Fibroblast of lung (primary cell): ENCODE measurements around the gene IL36A. TPM values are rescaled to one million over a fixed set of nuclear protein-coding genes. Genes with fewer than 3 reads are reported as not detected.

ENCODE experiments used
- DNase-seq, 2 donors: peaks; one replicate each; pipeline versions ENCODE4 v3.0.0 to v3.0.0-alpha.2; 2010; ENCODE audit warnings: low read depth in 2 of 2
- H2AFZ ChIP-seq: 2 replicates; pipeline ENCODE4 v1.5.1; 2012; ENCODE audit warnings: low read length, control low read depth, inconsistent platforms
- H3K27ac ChIP-seq: 2 replicates; pipeline ENCODE4 v1.5.1; 2011; ENCODE audit warnings: low read length, control low read depth; ENCODE audit not compliant: insufficient read depth
- H3K27me3 ChIP-seq: 2 replicates; pipeline ENCODE4 v1.5.1; 2011; ENCODE audit warnings: mild to moderate bottlenecking, low read length; ENCODE audit not compliant: control insufficient read depth, insufficient read depth
- H3K36me3 ChIP-seq: 2 replicates; pipeline ENCODE4 v1.5.1; 2011; ENCODE audit warnings: low read length; ENCODE audit not compliant: control insufficient read depth, insufficient read depth
- H3K4me1 ChIP-seq: 2 replicates; pipeline ENCODE4 v1.5.1; 2011; ENCODE audit warnings: low read length; ENCODE audit not compliant: control insufficient read depth, insufficient read depth; ENCODE audit errors: extremely low read depth
- H3K4me2 ChIP-seq: 2 replicates; pipeline ENCODE4 v1.5.1; 2011; ENCODE audit warnings: low read length, control low read depth; ENCODE audit not compliant: insufficient read depth; ENCODE audit errors: extremely low read depth
- H3K4me3 ChIP-seq, 4 experiments: fragments of 200-600 bp in 1 of 4; sonication (generic) in 1 of 4; replicated peaks in 1 of 4; 2 replicates each; pipeline ENCODE4 v1.5.1; 2011 to 2016; ENCODE audit warnings: low read length in 4 of 4, low read depth in 3 of 4, mild to moderate bottlenecking in 3 of 4, control low read depth in 2 of 4, inconsistent platforms in 1 of 4, mixed read lengths in 1 of 4; ENCODE audit not compliant: insufficient read depth in 1 of 4; ENCODE audit errors: control extremely low read depth in 1 of 4
- H3K79me2 ChIP-seq: 2 replicates; pipeline ENCODE4 v1.5.1; 2012; ENCODE audit warnings: mild to moderate bottlenecking, low read length, inconsistent platforms; ENCODE audit not compliant: control insufficient read depth, insufficient read depth
- H3K9ac ChIP-seq: 2 replicates; pipeline ENCODE4 v1.5.1; 2011; ENCODE audit warnings: mild to moderate bottlenecking, low read length, control low read depth; ENCODE audit not compliant: insufficient read depth
- H3K9me3 ChIP-seq: 2 replicates; pipeline ENCODE4 v1.5.1; 2012; ENCODE audit warnings: low read depth, low read length; ENCODE audit not compliant: control insufficient read depth, insufficient read depth
- H4K20me1 ChIP-seq: 2 replicates; pipeline ENCODE4 v1.5.1; 2011; ENCODE audit warnings: low read length; ENCODE audit not compliant: control insufficient read depth, insufficient read depth; ENCODE audit errors: extremely low read depth
- CTCF ChIP-seq, 2 donors: IDR thresholded peaks in 1 of 2; conservative IDR thresholded peaks in 1 of 2; 1 replicate in 1 of 2; 2 replicates in 1 of 2; pipeline ENCODE4 v1.5.1; 2011 to 2012; ENCODE audit warnings: low read length in 2 of 2, control low read depth in 1 of 2, inconsistent platforms in 1 of 2, low read depth in 1 of 2, mild to moderate bottlenecking in 1 of 2
- EZH2 ChIP-seq: IDR thresholded peaks from 2 replicates; pipeline ENCODE4 v1.5.1; 2012; ENCODE audit warnings: low read length, control low read depth, mild to moderate bottlenecking; ENCODE audit errors: missing control alignments
- polyA plus RNA-seq, 2 donors: library from polyadenylated mRNA; depleted of rRNA in 1 of 2; stranded (reverse) in 1 of 2; unstranded in 1 of 2; fragments of >200 nt; gene quantifications; 2 replicates each; pipeline ENCODE4 v1.2.1, GENCODE V29; 2011 to 2012; ENCODE audit warnings: missing spikeins in 1 of 2
- total RNA-seq: library from RNA; depleted of rRNA; stranded (reverse); fragments of >200 nt; gene quantifications from 2 replicates; pipeline ENCODE4 v1.2.1, GENCODE V29; 2014

IL36A gene
- total and polyA plus RNA-seq, 2 donors (not counting 1 experiment from before 2014, with no cell fraction given): not detected

GRCh38 chr2:112959109-112959812, 46.0 kb upstream of the IL36A start:
- H3K79me2 ChIP-seq: no peaks in the 10 kb centered on the region
- H3K4me3 ChIP-seq: no peak overlapping the region
- no peaks in the 10 kb centered on the region for H3K9me3 ChIP-seq
- H3K27ac ChIP-seq: no peak overlapping the region
- H3K4me1 ChIP-seq: no peaks in the 10 kb centered on the region
- H2AFZ ChIP-seq: no peak overlapping the region
- peaks cover 13% of the 10 kb centered on the region for H3K27me3 ChIP-seq
- no peaks in the 10 kb centered on the region for H3K36me3 ChIP-seq
- DNase-seq: no peak
- no peak for TF ChIP-seq CTCF (conservative IDR thresholded peaks at IDR 0.05 in 1 of 2, IDR thresholded peaks at IDR 0.05 in 1 of 2; ENCODE audit: low read depth in 1 of 2, low read length in 2 of 2)
- TF ChIP-seq EZH2: no peak
- no peak overlapping the region for H3K9ac ChIP-seq
- no peaks in the 10 kb centered on the region for H4K20me1 ChIP-seq
- no peak overlapping the region for H3K4me2 ChIP-seq

- no peak overlapping the region for H2AFZ ChIP-seq
- H3K36me3 ChIP-seq: no peaks in the 10 kb centered on the region
- no peaks in the 10 kb centered on the region for H3K79me2 ChIP-seq
- no peaks in the 10 kb centered on the region for H3K9me3 ChIP-seq
- no peak for TF ChIP-seq CTCF (conservative IDR thresholded peaks at IDR 0.05 in 1 of 2, IDR thresholded peaks at IDR 0.05 in 1 of 2; ENCODE audit: low read depth in 1 of 2, low read length in 2 of 2)
- no peak for TF ChIP-seq EZH2
- H3K27ac ChIP-seq: no peak overlapping the region
- H3K4me1 ChIP-seq: no peaks in the 10 kb centered on the region
- no peak for DNase-seq
- H3K4me2 ChIP-seq: no peak overlapping the region
- H3K27me3 ChIP-seq: peaks cover 13% of the 10 kb centered on the region
- H4K20me1 ChIP-seq: no peaks in the 10 kb centered on the region
- H3K9ac ChIP-seq: no peak overlapping the region
- H3K4me3 ChIP-seq: no peak overlapping the region
Observed at GRCh38 chr2:112960230-112960825, 44.9 kb upstream of the IL36A start.

GRCh38 chr2:112962308-112963175, 42.7 kb upstream of the IL36A start:
- TF ChIP-seq CTCF (conservative IDR thresholded peaks at IDR 0.05 in 1 of 2, IDR thresholded peaks at IDR 0.05 in 1 of 2; ENCODE audit: low read depth in 1 of 2, low read length in 2 of 2) (no peak), EZH2 (no peak)
- Histone ChIP-seq H3K27ac (no peak overlapping the region), H4K20me1 (no peaks in the 10 kb centered on the region), H3K4me3 (no peak overlapping the region), H3K27me3 (peaks cover 5% of the 10 kb centered on the region), H3K79me2 (no peaks in the 10 kb centered on the region), H3K9me3 (no peaks in the 10 kb centered on the region), H2AFZ (no peak overlapping the region), H3K36me3 (no peaks in the 10 kb centered on the region), H3K4me2 (no peak overlapping the region), H3K4me1 (no peaks in the 10 kb centered on the region), H3K9ac (no peak overlapping the region)
- no peak for DNase-seq
